Measurements from ENCODE around the gene CYP3A7. TPM values are rescaled to one million over a fixed set of nuclear protein-coding genes. Genes with fewer than 3 reads are reported as not detected.
"Not testable (repeated sequence)": the region's sequence is repeated elsewhere in the genome, so short reads cannot be mapped to it uniquely, and the experiment has no call there.

The CYP3A7 gene
- total RNA-seq, 4 donors from 2014 or later = 0.26 to 1.7 TPM; not detected in 2

GRCh38 chr7:99730992-99731391 is 4.0 kb downstream of the CYP3A7 start:
- H3K9me3 ChIP-seq = no peaks in the 10 kb centered on the region
- H3K36me3 ChIP-seq = no peaks in the 10 kb centered on the region
- no peak overlapping the region for H3K4me3 ChIP-seq
- in situ Hi-C loops (cut with MboI; ENCODE audit: low sequenced_read_pairs in 4 of 4) (no loop called here), intact Hi-C loops (cut with DNase I; ENCODE audit: low total_unique reads) (no loop called here)
- H3K27me3 ChIP-seq = no peaks in the 10 kb centered on the region
- ATAC-seq (no peak), DNase-seq (no peak)
- no peaks in the 10 kb centered on the region for H3K4me1 ChIP-seq
- no peak overlapping the region for H3K27ac ChIP-seq
- no peak for TF ChIP-seq CTCF (IDR thresholded peaks at IDR 0.05 in 4 of 5, conservative IDR thresholded peaks at IDR 0.05 in 1 of 5)
- TF ChIP-seq POLR2A (IDR thresholded peaks at IDR 0.05) = no peak

GRCh38 chr7:99730238-99730810 is 4.7 kb downstream of the CYP3A7 start:
- H3K27me3 ChIP-seq = no peaks in the 10 kb centered on the region
- TF ChIP-seq POLR2A (IDR thresholded peaks at IDR 0.05) (no peak), CTCF (IDR thresholded peaks at IDR 0.05 in 4 of 5, conservative IDR thresholded peaks at IDR 0.05 in 1 of 5) (no peak)
- no peak overlapping the region for H3K27ac ChIP-seq
- no peak for ATAC-seq
- in situ Hi-C loops (cut with MboI; ENCODE audit: low sequenced_read_pairs in 4 of 4) = no loop called here
- no peak overlapping the region for H3K4me3 ChIP-seq
- no peak for DNase-seq
- H3K36me3 ChIP-seq = no peaks in the 10 kb centered on the region
- intact Hi-C loops (cut with DNase I; ENCODE audit: low total_unique reads) = no loop called here
- no peaks in the 10 kb centered on the region for H3K9me3 ChIP-seq
- H3K4me1 ChIP-seq = no peaks in the 10 kb centered on the region

- ATAC-seq (no peak), DNase-seq (no peak)
- H3K4me1 ChIP-seq = no peaks in the 10 kb centered on the region
- H3K27ac ChIP-seq = no peak overlapping the region
- in situ Hi-C loops (cut with MboI; ENCODE audit: low sequenced_read_pairs in 4 of 4) = no loop called here
- no peaks in the 10 kb centered on the region for H3K9me3 ChIP-seq
- intact Hi-C loops (cut with DNase I; ENCODE audit: low total_unique reads) = no loop called here
- no peak overlapping the region for H3K4me3 ChIP-seq
- H3K36me3 ChIP-seq = no peaks in the 10 kb centered on the region
- H3K27me3 ChIP-seq = no peaks in the 10 kb centered on the region
- TF ChIP-seq CTCF (IDR thresholded peaks at IDR 0.05 in 4 of 5, conservative IDR thresholded peaks at IDR 0.05 in 1 of 5) = no peak
- no peak for TF ChIP-seq POLR2A (IDR thresholded peaks at IDR 0.05)
Measured at GRCh38 chr7:99729486-99730237, 5.3 kb downstream of the CYP3A7 start.

GRCh38 chr7:99728615-99729014 is 6.4 kb downstream of the CYP3A7 start:
- Histone ChIP-seq H3K4me1 (no peaks in the 10 kb centered on the region), H3K36me3 (no peaks in the 10 kb centered on the region), H3K27me3 (no peaks in the 10 kb centered on the region), H3K9me3 (no peaks in the 10 kb centered on the region), H3K27ac (no peak overlapping the region), H3K4me3 (no peak overlapping the region)
- DNase-seq = no peak
- in situ Hi-C loops (cut with MboI; ENCODE audit: low sequenced_read_pairs in 4 of 4) = no loop called here
- TF ChIP-seq CTCF (IDR thresholded peaks at IDR 0.05 in 4 of 5, conservative IDR thresholded peaks at IDR 0.05 in 1 of 5) (no peak), POLR2A (IDR thresholded peaks at IDR 0.05) (no peak)
- intact Hi-C loops (cut with DNase I; ENCODE audit: low total_unique reads) = no loop called here
- ATAC-seq = no peak

GRCh38 chr7:99723201-99723600 is 11.8 kb downstream of the CYP3A7 start:
- intact Hi-C loops (cut with DNase I; ENCODE audit: low total_unique reads); H3K36me3 ChIP-seq; H3K9me3 ChIP-seq; ATAC-seq; H3K27ac ChIP-seq; H3K4me1 ChIP-seq; H3K27me3 ChIP-seq; in situ Hi-C loops (cut with MboI; ENCODE audit: low sequenced_read_pairs in 4 of 4); H3K4me3 ChIP-seq; DNase-seq: not testable (repeated sequence)
